ENCODE measurements around the gene CDKN1B.

The CDKN1B gene

DNA sequence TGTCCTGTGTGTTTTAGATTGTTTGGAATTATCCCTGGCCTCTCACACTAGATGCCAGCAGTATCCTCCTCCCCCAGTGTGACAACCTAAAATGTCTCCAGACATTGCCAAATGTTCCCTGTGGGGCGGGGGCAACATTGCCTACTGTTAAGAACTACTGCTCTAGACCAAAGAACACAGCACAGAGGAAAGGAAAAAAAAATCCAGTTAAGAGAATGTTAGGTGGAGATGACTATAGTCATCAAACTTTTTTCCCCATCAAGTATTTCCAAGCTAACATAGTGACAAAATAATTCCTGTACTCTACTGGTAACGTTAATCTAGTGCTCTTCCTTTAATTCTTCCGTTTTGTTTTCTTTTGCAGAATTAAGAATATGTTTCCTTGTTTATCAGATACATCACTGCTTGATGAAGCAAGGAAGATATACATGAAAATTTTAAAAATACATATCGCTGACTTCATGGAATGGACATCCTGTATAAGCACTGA lies 3.5 kb downstream of the CDKN1B start:
- H3K4me3 ChIP-seq (ENCODE audit: low read depth, low read length): peak overlapping the region; percentile 39
- POLR2A ChIA-PET: no interaction called here
- CTCF ChIA-PET: interaction anchor here (2.9 kb wide), 1 partner anchor 16 kb away, joined by 26 read pairs; no protein-coding TSS in a partner anchor
- DNase-seq (ENCODE audit: low read depth, low spot score): no peak
- TF ChIP-seq, protein P1, sequence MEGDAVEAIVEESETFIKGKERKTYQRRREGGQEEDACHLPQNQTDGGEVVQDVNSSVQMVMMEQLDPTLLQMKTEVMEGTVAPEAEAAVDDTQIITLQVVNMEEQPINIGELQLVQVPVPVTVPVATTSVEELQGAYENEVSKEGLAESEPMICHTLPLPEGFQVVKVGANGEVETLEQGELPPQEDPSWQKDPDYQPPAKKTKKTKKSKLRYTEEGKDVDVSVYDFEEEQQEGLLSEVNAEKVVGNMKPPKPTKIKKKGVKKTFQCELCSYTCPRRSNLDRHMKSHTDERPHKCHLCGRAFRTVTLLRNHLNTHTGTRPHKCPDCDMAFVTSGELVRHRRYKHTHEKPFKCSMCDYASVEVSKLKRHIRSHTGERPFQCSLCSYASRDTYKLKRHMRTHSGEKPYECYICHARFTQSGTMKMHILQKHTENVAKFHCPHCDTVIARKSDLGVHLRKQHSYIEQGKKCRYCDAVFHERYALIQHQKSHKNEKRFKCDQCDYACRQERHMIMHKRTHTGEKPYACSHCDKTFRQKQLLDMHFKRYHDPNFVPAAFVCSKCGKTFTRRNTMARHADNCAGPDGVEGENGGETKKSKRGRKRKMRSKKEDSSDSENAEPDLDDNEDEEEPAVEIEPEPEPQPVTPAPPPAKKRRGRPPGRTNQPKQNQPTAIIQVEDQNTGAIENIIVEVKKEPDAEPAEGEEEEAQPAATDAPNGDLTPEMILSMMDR (IDR thresholded peaks at IDR 0.05; ENCODE audit: insufficient read depth, low read length, missing control alignments): no peak

DNA sequence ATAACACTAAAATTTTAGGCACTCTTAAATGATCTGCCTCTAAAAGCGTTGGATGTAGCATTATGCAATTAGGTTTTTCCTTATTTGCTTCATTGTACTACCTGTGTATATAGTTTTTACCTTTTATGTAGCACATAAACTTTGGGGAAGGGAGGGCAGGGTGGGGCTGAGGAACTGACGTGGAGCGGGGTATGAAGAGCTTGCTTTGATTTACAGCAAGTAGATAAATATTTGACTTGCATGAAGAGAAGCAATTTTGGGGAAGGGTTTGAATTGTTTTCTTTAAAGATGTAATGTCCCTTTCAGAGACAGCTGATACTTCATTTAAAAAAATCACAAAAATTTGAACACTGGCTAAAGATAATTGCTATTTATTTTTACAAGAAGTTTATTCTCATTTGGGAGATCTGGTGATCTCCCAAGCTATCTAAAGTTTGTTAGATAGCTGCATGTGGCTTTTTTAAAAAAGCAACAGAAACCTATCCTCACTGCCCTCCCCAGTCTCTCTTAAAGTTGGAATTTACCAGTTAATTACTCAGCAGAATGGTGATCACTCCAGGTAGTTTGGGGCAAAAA lies 4.1 kb downstream of the CDKN1B start:
- no peak for DNase-seq (ENCODE audit: low read depth, low spot score)
- POLR2A ChIA-PET: no interaction called here
- CTCF ChIA-PET: interaction anchor here (2.9 kb wide), 1 partner anchor 15 kb away, joined by 26 read pairs; no protein-coding TSS in a partner anchor
- TF ChIP-seq, protein P1 (IDR thresholded peaks at IDR 0.05; ENCODE audit: insufficient read depth, low read length, missing control alignments): no peak
- peak overlapping the region; percentile 39 for H3K4me3 ChIP-seq (ENCODE audit: low read depth, low read length)

DNA sequence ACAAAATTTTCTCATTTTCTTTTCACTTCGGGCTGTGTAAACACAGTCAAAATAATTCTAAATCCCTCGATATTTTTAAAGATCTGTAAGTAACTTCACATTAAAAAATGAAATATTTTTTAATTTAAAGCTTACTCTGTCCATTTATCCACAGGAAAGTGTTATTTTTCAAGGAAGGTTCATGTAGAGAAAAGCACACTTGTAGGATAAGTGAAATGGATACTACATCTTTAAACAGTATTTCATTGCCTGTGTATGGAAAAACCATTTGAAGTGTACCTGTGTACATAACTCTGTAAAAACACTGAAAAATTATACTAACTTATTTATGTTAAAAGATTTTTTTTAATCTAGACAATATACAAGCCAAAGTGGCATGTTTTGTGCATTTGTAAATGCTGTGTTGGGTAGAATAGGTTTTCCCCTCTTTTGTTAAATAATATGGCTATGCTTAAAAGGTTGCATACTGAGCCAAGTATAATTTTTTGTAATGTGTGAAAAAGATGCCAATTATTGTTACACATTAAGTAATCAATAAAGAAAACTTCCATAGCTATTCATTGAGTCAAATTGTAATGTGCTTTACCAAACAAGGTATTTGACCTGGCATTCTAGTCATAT lies 4.8 kb downstream of the CDKN1B start:
- ChIA-PET CTCF (interaction anchor here (1.0 to 2.9 kb wide), 3 partner anchors 8 to 15 kb away, joined by 3 to 26 read pairs (median 4); no protein-coding TSS in a partner anchor), POLR2A (interaction anchor here (0.6 kb wide), 1 partner anchor 82 kb away, joined by 3 read pairs; no protein-coding TSS in a partner anchor)
- DNase-seq (ENCODE audit: low read depth, low spot score): no peak
- H3K4me3 ChIP-seq (ENCODE audit: low read depth, low read length): peak overlapping the region; percentile 25
- TF ChIP-seq, protein P1 (IDR thresholded peaks at IDR 0.05; ENCODE audit: insufficient read depth, low read length, missing control alignments): no peak

DNA sequence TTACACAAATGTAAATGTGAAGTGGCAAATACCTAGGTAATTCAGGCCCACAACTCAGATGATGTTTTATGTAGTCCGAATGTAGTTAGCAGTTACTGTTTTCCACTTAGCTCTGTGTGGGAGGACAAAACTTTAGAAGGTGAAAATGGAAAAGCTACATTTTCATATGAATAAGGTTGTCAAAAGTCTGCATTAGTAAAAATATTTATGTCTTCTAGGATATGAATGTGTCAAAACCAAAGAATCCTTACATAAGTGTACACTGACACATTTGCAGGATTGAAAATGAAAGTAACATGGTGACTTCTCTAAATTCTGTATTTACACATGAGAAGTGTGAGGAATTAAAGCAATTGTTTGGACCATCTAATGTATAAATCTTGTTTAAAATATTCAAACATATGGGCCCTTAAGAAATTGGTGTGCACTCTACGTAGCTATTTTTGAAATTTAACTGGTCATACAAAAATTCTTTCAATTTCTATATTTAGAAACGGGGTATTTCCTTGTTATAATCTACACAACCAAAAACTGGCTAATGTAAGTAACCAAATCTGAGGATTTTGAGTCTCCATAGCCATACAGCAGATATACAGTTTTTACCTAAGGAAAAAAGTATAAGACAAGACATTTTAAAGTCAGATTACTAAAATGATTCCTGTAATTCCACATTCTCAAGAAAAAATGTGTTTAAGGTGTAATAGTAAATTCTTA lies 5.4 kb downstream of the CDKN1B start:
- TF ChIP-seq, protein P1 (IDR thresholded peaks at IDR 0.05; ENCODE audit: insufficient read depth, low read length, missing control alignments): no peak
- POLR2A ChIA-PET: interaction anchor here (0.6 kb wide), 2 partner anchors 82 to 288 kb away, joined by 3 to 5 read pairs; no protein-coding TSS in a partner anchor
- DNase-seq (ENCODE audit: low read depth, low spot score): no peak
- CTCF ChIA-PET: interaction anchor here (0.6 to 2.9 kb wide), 4 partner anchors 8 to 391 kb away, joined by 3 to 26 read pairs (median 4); no protein-coding TSS in a partner anchor
- peak overlapping the region; percentile 25 for H3K4me3 ChIP-seq (ENCODE audit: low read depth, low read length)

DNA sequence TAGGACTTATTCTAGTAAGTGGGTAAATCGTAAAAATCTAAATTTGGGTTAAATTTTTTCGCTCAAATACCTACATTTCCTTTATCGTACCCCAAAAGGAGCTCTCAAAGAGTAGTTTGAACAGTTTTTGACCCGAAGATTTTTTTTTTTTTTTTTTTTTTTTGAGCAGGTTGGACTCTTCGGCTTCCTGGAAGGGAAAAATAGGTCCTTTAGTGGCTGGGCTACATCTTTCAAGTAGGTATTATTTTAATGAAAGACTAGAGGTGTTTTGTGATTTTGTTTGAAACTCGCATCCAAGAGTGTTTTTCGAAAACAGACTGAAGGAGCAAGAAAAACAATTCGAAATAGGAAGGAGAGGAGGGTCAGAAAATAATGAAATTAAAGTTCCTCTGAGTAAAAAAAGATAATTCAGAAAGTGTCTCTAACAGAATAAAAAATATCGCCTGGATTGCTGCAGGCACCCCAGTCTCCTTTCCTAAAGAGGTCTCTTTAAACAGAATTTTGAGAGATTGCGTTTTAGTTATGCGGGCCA lies 6.0 kb downstream of the CDKN1B start:
- no peak for DNase-seq (ENCODE audit: low read depth, low spot score)
- H3K4me3 ChIP-seq (ENCODE audit: low read depth, low read length): peak overlapping the region; percentile 80
- ChIA-PET CTCF (interaction anchor here (0.6 to 2.9 kb wide), 4 partner anchors 9 to 392 kb away, joined by 3 to 26 read pairs (median 4); no protein-coding TSS in a partner anchor), POLR2A (interaction anchor here (0.6 to 1.6 kb wide), 2 partner anchors 14 to 288 kb away, joined by 5 to 6 read pairs; no protein-coding TSS in a partner anchor)
- TF ChIP-seq, protein P1 (IDR thresholded peaks at IDR 0.05; ENCODE audit: insufficient read depth, low read length, missing control alignments): no peak
